ENCODE data around the gene CRELD1. TPM values are rescaled to one million over a fixed set of nuclear protein-coding genes. Genes with fewer than 3 reads are reported as not detected.
A peak's percentile ranks its signal among the peaks of the same experiment; 100 is the strongest.

Gene CRELD1
- total and polyA plus RNA-seq, 9 donors = 11.2 to 35.2 (median 29.0) TPM

DNA sequence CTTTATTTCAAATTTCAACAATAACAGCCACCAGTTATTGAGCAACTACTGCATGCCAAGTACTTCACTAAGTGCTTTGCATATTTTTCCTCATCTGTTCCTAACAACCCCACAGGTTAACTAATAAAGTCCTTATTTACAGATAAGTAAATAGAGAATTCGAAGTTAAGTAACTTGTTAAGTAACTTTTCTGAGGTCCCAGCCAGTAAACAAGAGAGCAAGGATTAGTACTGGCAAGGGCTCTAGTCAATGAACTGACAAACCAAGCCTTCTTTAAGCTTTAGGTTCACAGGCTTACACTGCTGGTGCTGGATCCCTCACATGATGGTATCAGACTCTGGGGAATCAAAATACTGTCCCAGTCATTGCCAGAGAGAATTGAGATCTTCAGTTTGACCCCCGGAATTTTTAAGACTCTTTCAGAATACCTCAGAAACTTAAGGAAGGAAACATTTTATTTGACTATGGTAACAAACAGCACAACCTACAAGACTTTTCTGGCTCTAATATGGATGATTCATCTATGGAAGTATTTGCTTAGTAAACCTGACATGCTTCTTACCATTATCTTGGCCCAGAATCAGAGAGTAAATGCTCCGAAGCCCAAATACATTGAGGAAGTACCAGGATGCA lies 36.5 kb downstream of the CRELD1 start:
- Histone ChIP-seq H3K4me3 (no peak overlapping the region), H3K27ac (no peak overlapping the region), H3K36me3 (no peaks in the 10 kb centered on the region), H3K27me3 (no peaks in the 10 kb centered on the region), H3K9me3 (no peaks in the 10 kb centered on the region), H3K4me1 (ENCODE audit: insufficient read depth) (no peaks in the 10 kb centered on the region)
- TF ChIP-seq, protein P1, sequence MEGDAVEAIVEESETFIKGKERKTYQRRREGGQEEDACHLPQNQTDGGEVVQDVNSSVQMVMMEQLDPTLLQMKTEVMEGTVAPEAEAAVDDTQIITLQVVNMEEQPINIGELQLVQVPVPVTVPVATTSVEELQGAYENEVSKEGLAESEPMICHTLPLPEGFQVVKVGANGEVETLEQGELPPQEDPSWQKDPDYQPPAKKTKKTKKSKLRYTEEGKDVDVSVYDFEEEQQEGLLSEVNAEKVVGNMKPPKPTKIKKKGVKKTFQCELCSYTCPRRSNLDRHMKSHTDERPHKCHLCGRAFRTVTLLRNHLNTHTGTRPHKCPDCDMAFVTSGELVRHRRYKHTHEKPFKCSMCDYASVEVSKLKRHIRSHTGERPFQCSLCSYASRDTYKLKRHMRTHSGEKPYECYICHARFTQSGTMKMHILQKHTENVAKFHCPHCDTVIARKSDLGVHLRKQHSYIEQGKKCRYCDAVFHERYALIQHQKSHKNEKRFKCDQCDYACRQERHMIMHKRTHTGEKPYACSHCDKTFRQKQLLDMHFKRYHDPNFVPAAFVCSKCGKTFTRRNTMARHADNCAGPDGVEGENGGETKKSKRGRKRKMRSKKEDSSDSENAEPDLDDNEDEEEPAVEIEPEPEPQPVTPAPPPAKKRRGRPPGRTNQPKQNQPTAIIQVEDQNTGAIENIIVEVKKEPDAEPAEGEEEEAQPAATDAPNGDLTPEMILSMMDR (IDR thresholded peaks at IDR 0.05) = no peak
- no peak for TF ChIP-seq EP300 (IDR thresholded peaks at IDR 0.05)
- TF ChIP-seq POLR2A (IDR thresholded peaks at IDR 0.05) = no peak
- no peak for DNase-seq
- 79 to 89% (median 85%) methylated on average over 3 of the region's 3 CpGs for WGBS, 3 donors
- intact Hi-C loops (cut with DNase I) = no loop called here

DNA sequence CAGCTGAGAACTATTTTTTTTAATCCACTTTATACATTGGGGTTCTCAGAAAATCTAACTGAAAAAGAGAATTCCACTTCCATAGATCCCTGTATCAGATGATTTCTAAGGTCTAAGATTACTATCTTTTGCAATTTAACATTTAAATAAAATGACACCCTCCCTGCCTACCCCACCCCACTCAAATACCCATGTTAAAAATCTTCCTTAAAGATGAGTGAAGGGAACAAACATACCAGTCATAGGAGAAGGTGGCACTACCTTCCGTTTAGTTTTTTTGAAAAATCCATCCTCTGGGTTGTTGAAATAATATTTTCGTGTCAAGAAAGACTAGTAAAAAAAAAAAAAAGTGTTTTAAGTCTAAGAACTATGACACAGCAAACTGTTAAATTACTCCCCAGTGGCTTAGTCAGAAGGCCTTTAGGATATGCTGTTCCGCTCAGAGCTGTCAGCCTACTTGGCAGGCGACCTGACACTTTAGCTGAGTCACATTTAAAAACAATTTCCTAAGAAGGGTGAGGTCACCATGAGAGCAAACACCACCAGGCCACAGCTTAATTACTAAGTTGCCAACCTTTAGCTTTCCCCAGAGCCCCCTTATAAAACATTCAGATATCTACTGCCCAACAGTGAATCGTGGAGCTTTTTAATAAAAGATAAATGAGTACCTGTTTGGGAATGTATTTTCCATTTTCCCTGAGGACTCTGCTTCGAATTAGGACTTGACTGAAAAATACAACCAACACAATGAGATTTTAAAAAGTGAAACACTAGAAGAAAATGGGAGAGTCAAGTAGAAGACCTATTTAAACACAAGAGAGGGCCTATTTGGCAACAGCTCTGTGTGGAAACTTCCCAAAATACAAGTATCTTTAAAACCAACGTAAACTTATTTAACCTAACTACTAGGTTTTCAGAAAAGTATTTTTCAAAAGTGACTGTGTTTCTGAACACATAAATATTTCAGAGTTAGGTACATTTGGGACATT lies 43.4 kb downstream of the CRELD1 start:
- TF ChIP-seq EP300 (IDR thresholded peaks at IDR 0.05) (no peak), POLR2A (IDR thresholded peaks at IDR 0.05) (no peak)
- TF ChIP-seq, protein P1 (IDR thresholded peaks at IDR 0.05) = no peak
- Histone ChIP-seq H3K36me3 (no peaks in the 10 kb centered on the region), H3K9me3 (no peaks in the 10 kb centered on the region), H3K27me3 (no peaks in the 10 kb centered on the region), H3K4me3 (no peak overlapping the region), H3K4me1 (ENCODE audit: insufficient read depth) (no peaks in the 10 kb centered on the region), H3K27ac (peak overlapping the region in 1 of 2 donors; percentile 0)
- 32 to 46% (median 36%) methylated on average over 7 of the region's 7 CpGs for WGBS, 3 donors
- intact Hi-C loops (cut with DNase I) = no loop called here
- peak in 4 of 5 donors; percentile 52 to 84 (median 63) for DNase-seq

- no peaks in the 10 kb centered on the region for H3K27me3 ChIP-seq
- H3K4me3 ChIP-seq = no peak overlapping the region
- DNase-seq = no peak
- WGBS, 3 donors = 77 to 85% (median 81%) methylated on average over 8 of the region's 8 CpGs
- intact Hi-C loops (cut with DNase I) = no loop called here
- H3K9me3 ChIP-seq = no peaks in the 10 kb centered on the region
- TF ChIP-seq, protein P1 (IDR thresholded peaks at IDR 0.05) = no peak
- no peak for TF ChIP-seq EP300 (IDR thresholded peaks at IDR 0.05)
- no peak for TF ChIP-seq POLR2A (IDR thresholded peaks at IDR 0.05)
- H3K36me3 ChIP-seq = no peaks in the 10 kb centered on the region
- no peaks in the 10 kb centered on the region for H3K4me1 ChIP-seq (ENCODE audit: insufficient read depth)
- no peak overlapping the region for H3K27ac ChIP-seq
Observed at GRCh38 chr3:9978710-9979305, 45.2 kb downstream of the CRELD1 start.

- no peak overlapping the region for H3K27ac ChIP-seq
- intact Hi-C loops (cut with DNase I) = no loop called here
- H3K36me3 ChIP-seq = no peaks in the 10 kb centered on the region
- no peak overlapping the region for H3K4me3 ChIP-seq
- TF ChIP-seq POLR2A (IDR thresholded peaks at IDR 0.05) = no peak
- no peak for TF ChIP-seq EP300 (IDR thresholded peaks at IDR 0.05)
- TF ChIP-seq, protein P1 (IDR thresholded peaks at IDR 0.05) = no peak
- H3K27me3 ChIP-seq = no peaks in the 10 kb centered on the region
- no peaks in the 10 kb centered on the region for H3K4me1 ChIP-seq (ENCODE audit: insufficient read depth)
- WGBS, 3 donors = 66 to 95% (median 82%) methylated on average over 2 of the region's 2 CpGs
- no peak for DNase-seq
- H3K9me3 ChIP-seq = no peaks in the 10 kb centered on the region
Observed at GRCh38 chr3:9980251-9980650, 46.6 kb downstream of the CRELD1 start.

All from ovary (tissue), 9 donors.